ENCODE data around the gene OSTF1. TPM values are rescaled to one million over a fixed set of nuclear protein-coding genes. Genes with fewer than 3 reads are reported as not detected.

Gene OSTF1
- total RNA-seq, 6 experiments from 2014 or later: 19.7 to 34.6 (median 24.7) TPM

GRCh38 chr9:75150512-75150911 is 62.2 kb downstream of the OSTF1 start:
- Histone ChIP-seq H3K4me3 (no peak overlapping the region), H3K9me3 (no peaks in the 10 kb centered on the region), H3K36me3 (peaks cover 0 to 11% (median 5%) of the 10 kb centered on the region in 4 donors), H3K27me3 (no peaks in the 10 kb centered on the region), H3K4me1 (peaks cover 0 to 9% (median 3%) of the 10 kb centered on the region in 4 donors), H3K27ac (no peak overlapping the region)
- no peak for DNase-seq
- 78% methylated on average over 6 of the region's 6 CpGs for WGBS (ENCODE audit: insufficient coverage, low coverage, low lambda C conversion rate, missing lambda C conversion rate)
- TF ChIP-seq POLR2A (IDR thresholded peaks at IDR 0.05) (no peak), CTCF (IDR thresholded peaks at IDR 0.05) (no peak)
- no peak for ATAC-seq
- intact Hi-C loops (cut with DNase I): no loop called here

GRCh38 chr9:75152416-75152815 is 64.1 kb downstream of the OSTF1 start:
- H3K4me3 ChIP-seq: no peak overlapping the region
- H3K4me1 ChIP-seq: peaks cover 0 to 9% (median 3%) of the 10 kb centered on the region in 4 donors
- peaks cover 0 to 11% (median 5%) of the 10 kb centered on the region in 4 donors for H3K36me3 ChIP-seq
- 100% methylated on average over 3 of the region's 5 CpGs for WGBS (ENCODE audit: insufficient coverage, low coverage, low lambda C conversion rate, missing lambda C conversion rate)
- no peak for DNase-seq
- H3K9me3 ChIP-seq: no peaks in the 10 kb centered on the region
- TF ChIP-seq CTCF (IDR thresholded peaks at IDR 0.05): no peak
- TF ChIP-seq POLR2A (IDR thresholded peaks at IDR 0.05): no peak
- no peaks in the 10 kb centered on the region for H3K27me3 ChIP-seq
- ATAC-seq: no peak
- H3K27ac ChIP-seq: no peak overlapping the region
- intact Hi-C loops (cut with DNase I): no loop called here

GRCh38 chr9:75156858-75157257 is 68.5 kb downstream of the OSTF1 start:
- WGBS (ENCODE audit: insufficient coverage, low coverage, low lambda C conversion rate, missing lambda C conversion rate): 43% methylated on average over 1 of the region's 1 CpG
- Histone ChIP-seq H3K4me3 (no peak overlapping the region), H3K4me1 (peaks cover 0 to 7% (median 0%) of the 10 kb centered on the region in 4 donors), H3K27me3 (no peaks in the 10 kb centered on the region), H3K9me3 (no peaks in the 10 kb centered on the region), H3K27ac (no peak overlapping the region), H3K36me3 (no peaks in the 10 kb centered on the region)
- no peak for TF ChIP-seq CTCF (IDR thresholded peaks at IDR 0.05)
- TF ChIP-seq POLR2A (IDR thresholded peaks at IDR 0.05): no peak
- DNase-seq: no peak
- intact Hi-C loops (cut with DNase I): no loop called here
- no peak for ATAC-seq

GRCh38 chr9:75161116-75161857 is 73.0 kb downstream of the OSTF1 start:
- WGBS (ENCODE audit: insufficient coverage, low coverage, low lambda C conversion rate, missing lambda C conversion rate): 76% methylated on average over 2 of the region's 2 CpGs
- Histone ChIP-seq H3K36me3 (no peaks in the 10 kb centered on the region), H3K27me3 (no peaks in the 10 kb centered on the region), H3K4me3 (no peak overlapping the region), H3K4me1 (peaks cover 0 to 12% (median 6%) of the 10 kb centered on the region in 4 donors), H3K27ac (no peak overlapping the region), H3K9me3 (no peaks in the 10 kb centered on the region)
- ATAC-seq (peak in 3 of 4 donors; percentile 60 to 85 (median 61)), DNase-seq (no peak)
- TF ChIP-seq CTCF (IDR thresholded peaks at IDR 0.05) (no peak), POLR2A (IDR thresholded peaks at IDR 0.05) (no peak)
- intact Hi-C loops (cut with DNase I): no loop called here
